ENCODE results near the gene OR1A2.

- TF ChIP-seq EZH2 (IDR thresholded peaks at IDR 0.05; ENCODE audit: borderline replicate concordance, low read depth, low read length, severe bottlenecking) (no peak), CTCF (IDR thresholded peaks at IDR 0.05; ENCODE audit: borderline replicate concordance, extremely low read depth, low read length, poor library complexity, severe bottlenecking) (no peak)
These were observed 16.3 kb downstream of the OR1A2 start for GRCh38 chr17:3213587-3213986.

Data from DND-41 (cell line).